ENCODE results near the gene ESR1. TPM values are rescaled to one million over a fixed set of nuclear protein-coding genes. Genes with fewer than 3 reads are reported as not detected.

Gene ESR1
- polyA plus RNA-seq, 1 donor (not counting 4 experiments of a cell fraction or from before 2014, with no cell fraction given): 0.22 TPM

- no peaks in the 10 kb centered on the region for H3K9me3 ChIP-seq (ENCODE audit: control insufficient read depth, low read depth, low read length)
- no peak overlapping the region for H3K4me3 ChIP-seq (ENCODE audit: control insufficient read depth in 2 of 3, extremely low read depth in 1 of 3, insufficient read depth in 2 of 3, low read depth in 1 of 3, low read length in 3 of 3)
- peaks cover 12% of the 10 kb centered on the region for H3K4me1 ChIP-seq (ENCODE audit: control insufficient read depth, extremely low read depth, insufficient read depth, low read length)
- TF ChIP-seq, protein P1, sequence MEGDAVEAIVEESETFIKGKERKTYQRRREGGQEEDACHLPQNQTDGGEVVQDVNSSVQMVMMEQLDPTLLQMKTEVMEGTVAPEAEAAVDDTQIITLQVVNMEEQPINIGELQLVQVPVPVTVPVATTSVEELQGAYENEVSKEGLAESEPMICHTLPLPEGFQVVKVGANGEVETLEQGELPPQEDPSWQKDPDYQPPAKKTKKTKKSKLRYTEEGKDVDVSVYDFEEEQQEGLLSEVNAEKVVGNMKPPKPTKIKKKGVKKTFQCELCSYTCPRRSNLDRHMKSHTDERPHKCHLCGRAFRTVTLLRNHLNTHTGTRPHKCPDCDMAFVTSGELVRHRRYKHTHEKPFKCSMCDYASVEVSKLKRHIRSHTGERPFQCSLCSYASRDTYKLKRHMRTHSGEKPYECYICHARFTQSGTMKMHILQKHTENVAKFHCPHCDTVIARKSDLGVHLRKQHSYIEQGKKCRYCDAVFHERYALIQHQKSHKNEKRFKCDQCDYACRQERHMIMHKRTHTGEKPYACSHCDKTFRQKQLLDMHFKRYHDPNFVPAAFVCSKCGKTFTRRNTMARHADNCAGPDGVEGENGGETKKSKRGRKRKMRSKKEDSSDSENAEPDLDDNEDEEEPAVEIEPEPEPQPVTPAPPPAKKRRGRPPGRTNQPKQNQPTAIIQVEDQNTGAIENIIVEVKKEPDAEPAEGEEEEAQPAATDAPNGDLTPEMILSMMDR (optimal IDR thresholded peaks at IDR 0.05 in 1 of 3, IDR thresholded peaks at IDR 0.05 in 1 of 3, conservative IDR thresholded peaks at IDR 0.05 in 1 of 3; ENCODE audit: extremely low read depth in 1 of 3, insufficient read depth in 2 of 3, low read length in 3 of 3): no peak
- no peaks in the 10 kb centered on the region for H3K27me3 ChIP-seq (ENCODE audit: control insufficient read depth, extremely low read depth, insufficient read depth, low read length)
- FAIRE-seq (no peak), DNase-seq (ENCODE audit: low read depth, low spot score) (no peak)
- dilution Hi-C loops (cut with MboI; ENCODE audit: extremely low pct_ligation_motif_present, low sequenced_read_pairs): no loop called here
- no peak overlapping the region for H3K4me2 ChIP-seq (ENCODE audit: control insufficient read depth, extremely low read depth, insufficient read depth, low read depth, low read length)
- no peaks in the 10 kb centered on the region for H3K9me1 ChIP-seq (ENCODE audit: control insufficient read depth, extremely low read depth, insufficient read depth, low read length)
- no peaks in the 10 kb centered on the region for H3K79me2 ChIP-seq (ENCODE audit: control insufficient read depth, insufficient read depth, low read length)
- no peaks in the 10 kb centered on the region for H3K36me3 ChIP-seq (ENCODE audit: control insufficient read depth in 2 of 2, extremely low read depth in 1 of 2, insufficient read depth in 2 of 2, low read length in 2 of 2)
- H3K27ac ChIP-seq (ENCODE audit: control insufficient read depth, insufficient read depth, low read length): no peak overlapping the region
- no peak overlapping the region for H3K9ac ChIP-seq (ENCODE audit: control insufficient read depth, extremely low read depth, insufficient read depth, low read length)
- H4K20me1 ChIP-seq (ENCODE audit: control insufficient read depth, extremely low read depth, insufficient read depth, low read length): no peaks in the 10 kb centered on the region
- no peak overlapping the region for H2AFZ ChIP-seq (ENCODE audit: control insufficient read depth, low read length)
These were observed 194.8 kb downstream of the ESR1 start for GRCh38 chr6:152002306-152002705.

DNA sequence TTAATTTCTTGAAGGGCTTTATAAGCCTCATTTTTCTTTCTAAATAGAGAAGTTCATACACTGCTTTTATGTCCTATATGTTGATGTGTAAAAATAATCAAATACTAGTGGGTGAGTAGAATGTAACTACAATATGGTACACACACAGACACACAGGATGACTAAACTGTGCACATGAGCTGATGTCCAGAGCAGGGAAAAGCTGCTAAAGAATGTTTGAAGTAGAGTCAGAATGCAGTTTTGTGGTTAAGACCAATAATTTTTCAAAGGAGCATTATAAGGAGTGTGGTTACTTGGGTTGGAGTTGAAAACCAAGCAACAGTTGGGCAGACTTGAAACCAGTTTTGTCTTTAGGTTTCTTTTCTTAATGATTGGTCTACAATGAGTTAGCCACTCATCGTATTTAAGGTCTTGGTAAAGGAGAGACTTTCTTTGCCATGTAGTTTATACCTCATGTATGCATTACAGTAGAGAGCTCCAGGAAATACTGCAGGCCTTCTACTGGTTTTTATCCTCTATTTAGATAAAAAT, 196.6 kb downstream of the ESR1 start:
- H3K9ac ChIP-seq (ENCODE audit: control insufficient read depth, extremely low read depth, insufficient read depth, low read length): no peak overlapping the region
- H3K27ac ChIP-seq (ENCODE audit: control insufficient read depth, insufficient read depth, low read length): no peak overlapping the region
- no peaks in the 10 kb centered on the region for H3K9me1 ChIP-seq (ENCODE audit: control insufficient read depth, extremely low read depth, insufficient read depth, low read length)
- H3K36me3 ChIP-seq (ENCODE audit: control insufficient read depth in 2 of 2, extremely low read depth in 1 of 2, insufficient read depth in 2 of 2, low read length in 2 of 2): no peaks in the 10 kb centered on the region
- no peak overlapping the region for H3K4me2 ChIP-seq (ENCODE audit: control insufficient read depth, extremely low read depth, insufficient read depth, low read depth, low read length)
- H2AFZ ChIP-seq (ENCODE audit: control insufficient read depth, low read length): no peak overlapping the region
- no peaks in the 10 kb centered on the region for H4K20me1 ChIP-seq (ENCODE audit: control insufficient read depth, extremely low read depth, insufficient read depth, low read length)
- H3K79me2 ChIP-seq (ENCODE audit: control insufficient read depth, insufficient read depth, low read length): no peaks in the 10 kb centered on the region
- no peak overlapping the region for H3K4me3 ChIP-seq (ENCODE audit: control insufficient read depth in 2 of 3, extremely low read depth in 1 of 3, insufficient read depth in 2 of 3, low read depth in 1 of 3, low read length in 3 of 3)
- DNase-seq (ENCODE audit: low read depth, low spot score) (no peak), FAIRE-seq (no peak)
- dilution Hi-C loops (cut with MboI; ENCODE audit: extremely low pct_ligation_motif_present, low sequenced_read_pairs): no loop called here
- peaks cover 5% of the 10 kb centered on the region for H3K4me1 ChIP-seq (ENCODE audit: control insufficient read depth, extremely low read depth, insufficient read depth, low read length)
- TF ChIP-seq, protein P1 (optimal IDR thresholded peaks at IDR 0.05 in 1 of 3, IDR thresholded peaks at IDR 0.05 in 1 of 3, conservative IDR thresholded peaks at IDR 0.05 in 1 of 3; ENCODE audit: extremely low read depth in 1 of 3, insufficient read depth in 2 of 3, low read length in 3 of 3): no peak
- TF ChIP-seq EZH2 (IDR thresholded peaks at IDR 0.05; ENCODE audit: low read length): no peak
- no peaks in the 10 kb centered on the region for H3K9me3 ChIP-seq (ENCODE audit: control insufficient read depth, low read depth, low read length)
- H3K27me3 ChIP-seq (ENCODE audit: control insufficient read depth, extremely low read depth, insufficient read depth, low read length): no peaks in the 10 kb centered on the region

Data from keratinocyte (primary cell).